B cell (primary cell): ENCODE data around the gene VWCE. TPM values are rescaled to one million over a fixed set of nuclear protein-coding genes. Genes with fewer than 3 reads are reported as not detected.

Source experiments
- ATAC-seq: fragments of 200-7000 bp; cut with Tn5 transposase; one replicate; pipeline ENCODE4 v1.10.0; 2021; ENCODE audit warnings: low read depth, mild to moderate bottlenecking, moderate number of reproducible peaks, moderate library complexity
- CTCF ChIA-PET: fragments of 350-600 bp; sonication (Branson Sonifier 250); formaldehyde crosslinking; loops from one replicate; lab custom pipeline; 2021; ENCODE audit warnings: antibody characterized with exemption, inconsistent platforms; lab: Charles Lee
- POLR2A ChIA-PET: fragments of 350-600 bp; sonication (Branson Sonifier 250); formaldehyde crosslinking; loops from one replicate; lab custom pipeline; 2021; ENCODE audit warnings: antibody characterized with exemption; lab: Charles Lee
- DNase-seq: peaks from one replicate; pipeline ENCODE4 v3.0.0; 2013
- H2AFZ ChIP-seq: 2 replicates; pipeline ENCODE4 v1.6.1; 2012; ENCODE audit warnings: mild to moderate bottlenecking, low read depth, low read length; ENCODE audit not compliant: insufficient read depth, poor library complexity, severe bottlenecking
- H3K27ac ChIP-seq, 2 donors: 1 replicate in 1 of 2; 2 replicates in 1 of 2; pipeline ENCODE4 v1.5.1; 2012 to 2013; ENCODE audit warnings: low read length in 2 of 2, mild to moderate bottlenecking in 2 of 2, moderate library complexity in 1 of 2
- H3K27me3 ChIP-seq, 4 experiments: fragments of 200-600 bp in 1 of 4; sonication (generic) in 1 of 4; replicated peaks in 1 of 4; 1 replicate in 2 of 4; 2 replicates in 2 of 4; pipeline versions ENCODE4 v1.6.1 to v1.7.0; 2013 to 2016; ENCODE audit warnings: low read length in 3 of 4, mild to moderate bottlenecking in 2 of 4, mixed read lengths in 1 of 4, moderate library complexity in 1 of 4; ENCODE audit not compliant: insufficient read depth in 4 of 4, control insufficient read depth in 3 of 4; ENCODE audit errors: control extremely low read depth in 1 of 4
- H3K36me3 ChIP-seq, 2 experiments: replicated peaks in 1 of 2; 1 replicate in 1 of 2; 2 replicates in 1 of 2; pipeline versions ENCODE4 v1.6.1 to v1.7.1; 2013; ENCODE audit warnings: low read length in 1 of 2; ENCODE audit not compliant: insufficient read depth in 2 of 2, control insufficient read depth in 1 of 2; ENCODE audit errors: control extremely low read depth in 1 of 2, extremely low read depth in 1 of 2
- H3K4me1 ChIP-seq, 2 donors: fragments of 200-600 bp in 1 of 2; sonication (generic) in 1 of 2; 1 replicate in 1 of 2; 2 replicates in 1 of 2; pipeline versions ENCODE4 v1.5.1 to v1.6.1; 2013 to 2017; ENCODE audit warnings: low read length in 2 of 2; ENCODE audit not compliant: control insufficient read depth in 2 of 2, insufficient read depth in 2 of 2
- H3K4me2 ChIP-seq: replicated peaks from 2 replicates; pipeline ENCODE3; 2012; ENCODE audit warnings: mild to moderate bottlenecking, low read depth, low read length; ENCODE audit not compliant: poor library complexity, severe bottlenecking
- H3K4me3 ChIP-seq, 5 experiments: fragments of 200-600 bp in 1 of 5; sonication (generic) in 1 of 5; 1 replicate in 3 of 5; 2 replicates in 2 of 5; pipeline versions ENCODE4 v1.5.1 to v1.7.0; 2011 to 2016; ENCODE audit warnings: low read length in 4 of 5, mild to moderate bottlenecking in 4 of 5, low read depth in 2 of 5, control low read depth in 1 of 5, moderate library complexity in 1 of 5; ENCODE audit not compliant: insufficient read depth in 1 of 5; ENCODE audit errors: control extremely low read depth in 1 of 5, extremely low read depth in 1 of 5
- H3K79me2 ChIP-seq: fragments of 200-600 bp; sonication (generic); one replicate; pipeline ENCODE4 v1.6.0; 2016; ENCODE audit warnings: low read length; ENCODE audit not compliant: control insufficient read depth, insufficient read depth
- H3K9ac ChIP-seq: fragments of 200-600 bp; sonication (generic); 2 replicates; pipeline ENCODE4 v1.6.1; 2017; ENCODE audit warnings: mild to moderate bottlenecking, low read length, moderate library complexity
- H3K9me3 ChIP-seq, 3 donors: one replicate each; pipeline versions ENCODE4 v1.6.1 to v1.7.1; 2013; ENCODE audit warnings: low read length in 2 of 3; ENCODE audit not compliant: control insufficient read depth in 2 of 3, insufficient read depth in 1 of 3; ENCODE audit errors: control extremely low read depth in 1 of 3
- H4K20me1 ChIP-seq: 2 replicates; pipeline ENCODE4 v1.6.0; 2012; ENCODE audit warnings: mild to moderate bottlenecking, low read length; ENCODE audit not compliant: insufficient read depth, control insufficient read depth, poor library complexity, severe bottlenecking
- H3K27ac Mint-ChIP-seq: one replicate; pipeline ENCODE4 v1.8.0; 2021; ENCODE audit warnings: mixed read lengths
- H3K27me3 Mint-ChIP-seq: one replicate; pipeline ENCODE4 v1.8.0; 2021; ENCODE audit warnings: mixed read lengths
- H3K4me1 Mint-ChIP-seq: one replicate; pipeline ENCODE4 v1.8.0; 2021; ENCODE audit warnings: mixed read lengths
- H3K4me3 Mint-ChIP-seq: one replicate; pipeline ENCODE4 v1.8.0; 2021; ENCODE audit warnings: mixed read lengths
- H3K9me3 Mint-ChIP-seq: one replicate; pipeline ENCODE4 v1.8.0; 2022; ENCODE audit warnings: mixed read lengths; ENCODE audit not compliant: insufficient read depth
- EZH2 ChIP-seq: IDR thresholded peaks from 2 replicates; pipeline ENCODE4 v1.6.1; 2012; ENCODE audit warnings: borderline replicate concordance, low read depth, mild to moderate bottlenecking, moderate library complexity, low read length; ENCODE audit not compliant: insufficient read depth, poor library complexity, severe bottlenecking
- WGBS: methylation state at CpG from one replicate; pipeline ENCODE4 v1.1.5; 2013; ENCODE audit warnings: missing lambda C conversion rate; ENCODE audit not compliant: insufficient coverage; 5-methylcytosine and 5-hydroxymethylcytosine counted together
- intact Hi-C: fragments of 100-400 bp; cut with micrococcal nuclease; formaldehyde crosslinking; loops from one replicate; pipeline ENCODE4 v1.10.0; 2022
- polyA plus RNA-seq: library from polyadenylated mRNA; depleted of rRNA; stranded (reverse); fragments of >200 nt; gene quantifications from 2 replicates; pipeline ENCODE4 v1.2.3, GENCODE V29; 2012
- total RNA-seq, 2 donors: library from RNA; stranded (reverse); fragments of 120-200 nt in 1 of 2; gene quantifications; 1 replicate in 1 of 2; 2 replicates in 1 of 2; pipeline versions ENCODE4 v1.2.3 to v1.2.4, GENCODE V29; 2013 to 2022
- TF ChIP-seq, protein P1 (sequence below): fragments of 200-600 bp; IDR thresholded peaks from one replicate; pipeline ENCODE4 v1.8.0; 2022; ENCODE audit warnings: antibody characterized with exemption, mild to moderate bottlenecking

VWCE gene
- total and polyA plus RNA-seq, 2 donors (not counting 1 experiment from before 2014, with no cell fraction given) = 0.37 to 0.39 TPM

DNA sequence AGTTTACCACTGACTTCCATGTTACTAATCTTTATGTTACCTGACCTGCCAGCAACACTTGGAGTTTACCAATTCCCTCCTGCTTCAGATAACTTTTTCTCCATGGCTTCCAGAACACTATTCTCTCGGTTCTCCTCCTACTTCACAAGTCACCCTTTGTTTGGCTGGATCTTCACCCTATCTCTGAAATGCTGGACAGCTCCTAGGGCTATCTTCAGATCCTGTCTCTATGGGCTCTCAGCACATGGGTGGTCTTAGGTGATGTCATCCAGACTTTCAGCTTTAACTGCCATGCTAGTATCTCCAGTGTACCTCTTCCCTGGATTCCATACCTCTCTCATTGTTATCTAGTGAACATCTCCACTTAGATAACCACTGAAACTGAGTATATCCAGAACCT lies 12.2 kb upstream of the VWCE start:
- no peaks in the 10 kb centered on the region for H3K9me3 Mint-ChIP-seq
- H3K79me2 ChIP-seq = no peaks in the 10 kb centered on the region
- no peak overlapping the region for H3K27ac ChIP-seq
- H3K4me3 Mint-ChIP-seq = no peak overlapping the region
- peaks cover 6 to 92% of the 10 kb centered on the region in 2 experiments for H3K36me3 ChIP-seq
- ATAC-seq (no peak), DNase-seq (no peak)
- no peak overlapping the region for H3K9ac ChIP-seq
- no peak overlapping the region for H3K4me3 ChIP-seq
- ChIA-PET CTCF (no interaction called here), POLR2A (no interaction called here)
- H3K4me2 ChIP-seq = no peak overlapping the region
- H3K4me1 ChIP-seq = no peaks in the 10 kb centered on the region
- H3K9me3 ChIP-seq = no peaks in the 10 kb centered on the region
- no peak overlapping the region for H3K27ac Mint-ChIP-seq
- 90% methylated on average over 1 of the region's 1 CpG for WGBS
- H2AFZ ChIP-seq = no peak overlapping the region
- H3K4me1 Mint-ChIP-seq = no peaks in the 10 kb centered on the region
- intact Hi-C loops = no loop called here
- H3K27me3 Mint-ChIP-seq = no peaks in the 10 kb centered on the region
- no peaks in the 10 kb centered on the region for H3K27me3 ChIP-seq
- peaks cover 4% of the 10 kb centered on the region for H4K20me1 ChIP-seq
- no peak for TF ChIP-seq EZH2
- TF ChIP-seq, protein P1, sequence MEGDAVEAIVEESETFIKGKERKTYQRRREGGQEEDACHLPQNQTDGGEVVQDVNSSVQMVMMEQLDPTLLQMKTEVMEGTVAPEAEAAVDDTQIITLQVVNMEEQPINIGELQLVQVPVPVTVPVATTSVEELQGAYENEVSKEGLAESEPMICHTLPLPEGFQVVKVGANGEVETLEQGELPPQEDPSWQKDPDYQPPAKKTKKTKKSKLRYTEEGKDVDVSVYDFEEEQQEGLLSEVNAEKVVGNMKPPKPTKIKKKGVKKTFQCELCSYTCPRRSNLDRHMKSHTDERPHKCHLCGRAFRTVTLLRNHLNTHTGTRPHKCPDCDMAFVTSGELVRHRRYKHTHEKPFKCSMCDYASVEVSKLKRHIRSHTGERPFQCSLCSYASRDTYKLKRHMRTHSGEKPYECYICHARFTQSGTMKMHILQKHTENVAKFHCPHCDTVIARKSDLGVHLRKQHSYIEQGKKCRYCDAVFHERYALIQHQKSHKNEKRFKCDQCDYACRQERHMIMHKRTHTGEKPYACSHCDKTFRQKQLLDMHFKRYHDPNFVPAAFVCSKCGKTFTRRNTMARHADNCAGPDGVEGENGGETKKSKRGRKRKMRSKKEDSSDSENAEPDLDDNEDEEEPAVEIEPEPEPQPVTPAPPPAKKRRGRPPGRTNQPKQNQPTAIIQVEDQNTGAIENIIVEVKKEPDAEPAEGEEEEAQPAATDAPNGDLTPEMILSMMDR = no peak

- H4K20me1 ChIP-seq = peaks cover 4% of the 10 kb centered on the region
- Mint-ChIP-seq H3K4me3 (no peak overlapping the region), H3K27ac (no peak overlapping the region), H3K9me3 (no peaks in the 10 kb centered on the region), H3K4me1 (no peaks in the 10 kb centered on the region), H3K27me3 (no peaks in the 10 kb centered on the region)
- H3K4me1 ChIP-seq = no peaks in the 10 kb centered on the region
- no peak overlapping the region for H3K9ac ChIP-seq
- POLR2A ChIA-PET = no interaction called here
- no peak overlapping the region for H3K4me3 ChIP-seq
- intact Hi-C loops = no loop called here
- H3K9me3 ChIP-seq = no peaks in the 10 kb centered on the region
- no peak overlapping the region for H2AFZ ChIP-seq
- no peak for TF ChIP-seq EZH2
- TF ChIP-seq, protein P1 = no peak
- peaks cover 6 to 91% of the 10 kb centered on the region in 2 experiments for H3K36me3 ChIP-seq
- H3K27ac ChIP-seq = no peak overlapping the region
- no peaks in the 10 kb centered on the region for H3K27me3 ChIP-seq
- DNase-seq (no peak), ATAC-seq (no peak)
- H3K79me2 ChIP-seq = no peaks in the 10 kb centered on the region
- 100% methylated on average over 1 of the region's 1 CpG for WGBS
- CTCF ChIA-PET = no interaction called here
- H3K4me2 ChIP-seq = no peak overlapping the region
Measured at GRCh38 chr11:61306221-61306620, 11.1 kb upstream of the VWCE start.
